ENCODE measurements around the gene GUCY1A2. TPM values are rescaled to one million over a fixed set of nuclear protein-coding genes. Genes with fewer than 3 reads are reported as not detected.
A peak's percentile ranks its signal among the peaks of the same experiment; 100 is the strongest.
"Not testable (repeated sequence)": the region's sequence is repeated elsewhere in the genome, so short reads cannot be mapped to it uniquely, and the experiment has no call there.

Gene GUCY1A2
- total RNA-seq, 2 donors from 2014 or later, result not detected

- Mint-ChIP-seq H3K27me3 (ENCODE audit: low read depth) (no peaks in the 10 kb centered on the region), H3K4me1 (ENCODE audit: low read depth) (no peaks in the 10 kb centered on the region), H3K4me3 (no peak overlapping the region), H3K36me3 (ENCODE audit: insufficient read depth in 2 of 2) (no peaks in the 10 kb centered on the region), H3K27ac (peak overlapping the region; percentile 80), H3K9me3 (peaks cover 6 to 8% of the 10 kb centered on the region in 2 donors)
- no peak for ATAC-seq (replicated peaks in 1 of 2)
- DNase-seq, result no peak
These were observed 230.8 kb downstream of the GUCY1A2 start for GRCh38 chr11:106787454-106787853.

GRCh38 chr11:106785913-106786650, 232.2 kb downstream of the GUCY1A2 start:
- no peaks in the 10 kb centered on the region for H3K36me3 Mint-ChIP-seq (ENCODE audit: insufficient read depth in 2 of 2)
- H3K4me1 Mint-ChIP-seq (ENCODE audit: low read depth), result no peaks in the 10 kb centered on the region
- no peaks in the 10 kb centered on the region for H3K27me3 Mint-ChIP-seq (ENCODE audit: low read depth)
- no peak overlapping the region for H3K27ac Mint-ChIP-seq
- no peak for DNase-seq
- peaks cover 3 to 8% of the 10 kb centered on the region in 2 donors for H3K9me3 Mint-ChIP-seq
- no peak for ATAC-seq (replicated peaks in 1 of 2)
- H3K4me3 Mint-ChIP-seq, result no peak overlapping the region

- H3K27ac Mint-ChIP-seq; H3K36me3 Mint-ChIP-seq (ENCODE audit: insufficient read depth in 2 of 2); H3K27me3 Mint-ChIP-seq (ENCODE audit: low read depth); ATAC-seq (replicated peaks in 1 of 2); H3K4me3 Mint-ChIP-seq; H3K4me1 Mint-ChIP-seq (ENCODE audit: low read depth); DNase-seq; H3K9me3 Mint-ChIP-seq: not testable (repeated sequence)
These were observed 241.0 kb downstream of the GUCY1A2 start for GRCh38 chr11:106777302-106777701.

- Mint-ChIP-seq H3K9me3 (peaks cover 0 to 1% of the 10 kb centered on the region in 2 donors), H3K4me3 (no peak overlapping the region), H3K4me1 (ENCODE audit: low read depth) (no peaks in the 10 kb centered on the region), H3K27me3 (ENCODE audit: low read depth) (no peaks in the 10 kb centered on the region), H3K27ac (no peak overlapping the region), H3K36me3 (ENCODE audit: insufficient read depth in 2 of 2) (no peaks in the 10 kb centered on the region)
- DNase-seq (no peak), ATAC-seq (replicated peaks in 1 of 2) (no peak)
These were observed 247.7 kb downstream of the GUCY1A2 start for GRCh38 chr11:106770489-106771085.

- peaks cover 0 to 5% of the 10 kb centered on the region in 2 donors for H3K9me3 Mint-ChIP-seq
- no peaks in the 10 kb centered on the region for H3K36me3 Mint-ChIP-seq (ENCODE audit: insufficient read depth in 2 of 2)
- no peaks in the 10 kb centered on the region for H3K27me3 Mint-ChIP-seq (ENCODE audit: low read depth)
- DNase-seq, result no peak
- no peak overlapping the region for H3K4me3 Mint-ChIP-seq
- H3K4me1 Mint-ChIP-seq (ENCODE audit: low read depth), result no peaks in the 10 kb centered on the region
- ATAC-seq (replicated peaks in 1 of 2), result no peak
- no peak overlapping the region for H3K27ac Mint-ChIP-seq
These were observed 252.6 kb downstream of the GUCY1A2 start for GRCh38 chr11:106765469-106766258.

GRCh38 chr11:106763501-106763900, 254.8 kb downstream of the GUCY1A2 start:
- ATAC-seq (replicated peaks in 1 of 2) (no peak), DNase-seq (no peak)
- Mint-ChIP-seq H3K27ac (no peak overlapping the region), H3K9me3 (peaks cover 0 to 6% of the 10 kb centered on the region in 2 donors), H3K27me3 (ENCODE audit: low read depth) (no peaks in the 10 kb centered on the region), H3K36me3 (ENCODE audit: insufficient read depth in 2 of 2) (no peaks in the 10 kb centered on the region), H3K4me1 (ENCODE audit: low read depth) (no peaks in the 10 kb centered on the region), H3K4me3 (no peak overlapping the region)

- H3K27me3 Mint-ChIP-seq (ENCODE audit: low read depth), result no peaks in the 10 kb centered on the region
- H3K36me3 Mint-ChIP-seq (ENCODE audit: insufficient read depth in 2 of 2), result no peaks in the 10 kb centered on the region
- ATAC-seq (replicated peaks in 1 of 2) (no peak), DNase-seq (no peak)
- H3K27ac Mint-ChIP-seq, result no peak overlapping the region
- H3K4me1 Mint-ChIP-seq (ENCODE audit: low read depth), result no peaks in the 10 kb centered on the region
- no peak overlapping the region for H3K4me3 Mint-ChIP-seq
- H3K9me3 Mint-ChIP-seq, result peaks cover 2 to 11% of the 10 kb centered on the region in 2 donors
These were observed 256.5 kb downstream of the GUCY1A2 start for GRCh38 chr11:106761745-106762144.

GRCh38 chr11:106761240-106761639, 257.0 kb downstream of the GUCY1A2 start:
- H3K27me3 Mint-ChIP-seq (ENCODE audit: low read depth), result no peaks in the 10 kb centered on the region
- no peaks in the 10 kb centered on the region for H3K4me1 Mint-ChIP-seq (ENCODE audit: low read depth)
- no peaks in the 10 kb centered on the region for H3K36me3 Mint-ChIP-seq (ENCODE audit: insufficient read depth in 2 of 2)
- H3K27ac Mint-ChIP-seq, result no peak overlapping the region
- DNase-seq (no peak), ATAC-seq (replicated peaks in 1 of 2) (no peak)
- H3K4me3 Mint-ChIP-seq, result no peak overlapping the region
- peaks cover 3 to 12% of the 10 kb centered on the region in 2 donors for H3K9me3 Mint-ChIP-seq

- Mint-ChIP-seq H3K4me1 (ENCODE audit: low read depth) (no peaks in the 10 kb centered on the region), H3K36me3 (ENCODE audit: insufficient read depth in 2 of 2) (no peaks in the 10 kb centered on the region), H3K9me3 (peaks cover 1 to 8% of the 10 kb centered on the region in 2 donors), H3K27me3 (ENCODE audit: low read depth) (no peaks in the 10 kb centered on the region), H3K4me3 (no peak overlapping the region), H3K27ac (no peak overlapping the region)
- DNase-seq, result no peak
- no peak for ATAC-seq (replicated peaks in 1 of 2)
These were observed 270.2 kb downstream of the GUCY1A2 start for GRCh38 chr11:106748059-106748458.

GRCh38 chr11:106745941-106746340, 272.3 kb downstream of the GUCY1A2 start:
- Mint-ChIP-seq H3K27me3 (ENCODE audit: low read depth) (no peaks in the 10 kb centered on the region), H3K36me3 (ENCODE audit: insufficient read depth in 2 of 2) (no peaks in the 10 kb centered on the region), H3K4me1 (ENCODE audit: low read depth) (no peaks in the 10 kb centered on the region), H3K9me3 (peaks cover 2 to 7% of the 10 kb centered on the region in 2 donors), H3K4me3 (no peak overlapping the region), H3K27ac (no peak overlapping the region)
- DNase-seq (no peak), ATAC-seq (replicated peaks in 1 of 2) (no peak)

- DNase-seq (no peak), ATAC-seq (replicated peaks in 1 of 2) (no peak)
- peaks cover 0 to 2% of the 10 kb centered on the region in 2 donors for H3K36me3 Mint-ChIP-seq (ENCODE audit: insufficient read depth in 2 of 2)
- no peaks in the 10 kb centered on the region for H3K4me1 Mint-ChIP-seq (ENCODE audit: low read depth)
- no peak overlapping the region for H3K4me3 Mint-ChIP-seq
- no peaks in the 10 kb centered on the region for H3K27me3 Mint-ChIP-seq (ENCODE audit: low read depth)
- H3K27ac Mint-ChIP-seq, result no peak overlapping the region
- peaks cover 7% of the 10 kb centered on the region in 2 donors for H3K9me3 Mint-ChIP-seq
These were observed 284.6 kb downstream of the GUCY1A2 start for GRCh38 chr11:106733635-106734034.

- Mint-ChIP-seq H3K36me3 (ENCODE audit: insufficient read depth in 2 of 2) (no peaks in the 10 kb centered on the region), H3K4me1 (ENCODE audit: low read depth) (no peaks in the 10 kb centered on the region), H3K27me3 (ENCODE audit: low read depth) (no peaks in the 10 kb centered on the region), H3K9me3 (peaks cover 0 to 2% of the 10 kb centered on the region in 2 donors), H3K27ac (no peak overlapping the region), H3K4me3 (no peak overlapping the region)
- DNase-seq (no peak), ATAC-seq (replicated peaks in 1 of 2) (no peak)
These were observed 289.4 kb downstream of the GUCY1A2 start for GRCh38 chr11:106728859-106729258.

GRCh38 chr11:106728379-106728778, 289.9 kb downstream of the GUCY1A2 start:
- no peak overlapping the region for H3K4me3 Mint-ChIP-seq
- no peaks in the 10 kb centered on the region for H3K27me3 Mint-ChIP-seq (ENCODE audit: low read depth)
- DNase-seq, result no peak
- no peaks in the 10 kb centered on the region for H3K4me1 Mint-ChIP-seq (ENCODE audit: low read depth)
- H3K36me3 Mint-ChIP-seq (ENCODE audit: insufficient read depth in 2 of 2), result no peaks in the 10 kb centered on the region
- ATAC-seq (replicated peaks in 1 of 2), result no peak
- peaks cover 0 to 2% of the 10 kb centered on the region in 2 donors for H3K9me3 Mint-ChIP-seq
- H3K27ac Mint-ChIP-seq, result no peak overlapping the region
